GM06990 (cell line): Measurements from ENCODE around the gene DRD3.

ENCODE experiments used
- DNase-seq: peaks from one replicate; pipeline ENCODE4 v3.0.0-alpha.2; 2011; ENCODE audit not compliant: insufficient read length; ENCODE audit errors: extremely low read depth
- H3K27me3 ChIP-seq: replicated peaks from 2 replicates; pipeline ENCODE4 v1.6.0; 2011; ENCODE audit warnings: low read length; ENCODE audit not compliant: control insufficient read depth, insufficient read depth
- H3K36me3 ChIP-seq: 2 replicates; pipeline ENCODE4 v1.5.1; 2011; ENCODE audit warnings: low read length; ENCODE audit not compliant: control insufficient read depth, insufficient read depth
- H3K4me3 ChIP-seq: replicated peaks from 2 replicates; pipeline ENCODE4 v1.5.1; 2011; ENCODE audit warnings: low read depth, mild to moderate bottlenecking, control low read depth, low read length
- TF ChIP-seq, protein P1 (sequence below): IDR thresholded peaks from 2 replicates; pipeline ENCODE4 v1.5.1; 2011; ENCODE audit warnings: low read length, control low read depth, mild to moderate bottlenecking, inconsistent platforms; ENCODE audit not compliant: insufficient read depth, poor library complexity, severe bottlenecking

Gene DRD3

DNA sequence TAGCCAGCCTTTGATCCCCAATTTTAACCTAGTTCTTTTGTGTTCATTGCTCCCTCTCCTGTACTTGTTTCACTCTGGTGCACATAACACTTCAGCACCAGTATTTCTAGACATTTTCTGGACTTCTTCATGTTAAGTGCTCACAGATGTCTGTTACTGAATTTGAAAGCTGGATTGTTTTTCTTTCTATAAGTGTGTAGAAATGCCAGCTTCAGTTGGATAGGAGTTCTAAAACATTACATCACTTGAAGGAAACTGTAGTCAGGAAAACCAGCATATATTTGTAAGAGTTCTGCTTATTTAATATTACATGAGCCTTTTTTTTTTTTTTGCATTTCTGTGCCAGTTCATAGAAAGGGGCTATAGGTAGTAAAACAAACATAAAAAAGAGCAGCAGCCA, 100.7 kb downstream of the DRD3 start:
- H3K4me3 ChIP-seq = no peak overlapping the region
- H3K36me3 ChIP-seq = peaks cover 15% of the 10 kb centered on the region
- no peaks in the 10 kb centered on the region for H3K27me3 ChIP-seq
- TF ChIP-seq, protein P1, sequence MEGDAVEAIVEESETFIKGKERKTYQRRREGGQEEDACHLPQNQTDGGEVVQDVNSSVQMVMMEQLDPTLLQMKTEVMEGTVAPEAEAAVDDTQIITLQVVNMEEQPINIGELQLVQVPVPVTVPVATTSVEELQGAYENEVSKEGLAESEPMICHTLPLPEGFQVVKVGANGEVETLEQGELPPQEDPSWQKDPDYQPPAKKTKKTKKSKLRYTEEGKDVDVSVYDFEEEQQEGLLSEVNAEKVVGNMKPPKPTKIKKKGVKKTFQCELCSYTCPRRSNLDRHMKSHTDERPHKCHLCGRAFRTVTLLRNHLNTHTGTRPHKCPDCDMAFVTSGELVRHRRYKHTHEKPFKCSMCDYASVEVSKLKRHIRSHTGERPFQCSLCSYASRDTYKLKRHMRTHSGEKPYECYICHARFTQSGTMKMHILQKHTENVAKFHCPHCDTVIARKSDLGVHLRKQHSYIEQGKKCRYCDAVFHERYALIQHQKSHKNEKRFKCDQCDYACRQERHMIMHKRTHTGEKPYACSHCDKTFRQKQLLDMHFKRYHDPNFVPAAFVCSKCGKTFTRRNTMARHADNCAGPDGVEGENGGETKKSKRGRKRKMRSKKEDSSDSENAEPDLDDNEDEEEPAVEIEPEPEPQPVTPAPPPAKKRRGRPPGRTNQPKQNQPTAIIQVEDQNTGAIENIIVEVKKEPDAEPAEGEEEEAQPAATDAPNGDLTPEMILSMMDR = no peak
- no peak for DNase-seq
